SIG-M5 (cell line): ENCODE results near the gene HLA-DRB1.
"Not testable (repeated sequence)": the region's sequence is repeated elsewhere in the genome, so short reads cannot be mapped to it uniquely, and the experiment has no call there.

Source experiments
- DNase-seq: peaks from one replicate; lab custom pipeline; 2025; lab: John Stamatoyannopoulos, UW

Gene HLA-DRB1

DNA sequence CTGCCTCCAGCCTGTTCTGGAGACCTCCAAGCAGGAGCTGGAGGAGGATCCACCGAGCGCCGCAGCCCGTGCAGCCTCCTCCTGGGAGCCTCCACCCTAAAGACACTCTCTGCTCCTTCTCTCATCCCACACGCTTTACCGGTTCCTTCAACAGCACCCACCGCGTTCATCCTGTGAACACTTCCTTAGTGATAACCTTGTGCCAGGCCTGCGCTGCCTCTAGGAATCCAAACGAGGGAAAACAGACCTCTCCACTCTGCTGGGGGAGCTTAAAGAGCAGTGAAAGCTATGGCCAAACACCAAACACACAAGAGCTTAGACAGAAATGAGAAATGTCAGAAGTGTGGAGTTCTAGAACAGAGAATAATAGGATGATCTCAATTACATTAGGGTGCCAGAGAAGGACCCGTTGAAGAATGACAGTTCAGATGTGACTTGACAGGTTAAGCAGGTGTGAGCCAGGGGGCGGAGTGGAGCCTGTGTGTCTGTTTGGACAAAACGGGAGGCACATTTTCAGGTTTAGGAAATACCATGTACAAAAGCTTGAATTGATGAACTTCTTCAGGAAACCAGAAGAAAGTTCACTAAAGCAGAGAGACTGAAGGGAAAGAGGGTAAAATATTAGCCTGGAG lies 31.1 kb downstream of the HLA-DRB1 start:
- DNase-seq: no peak

DNA sequence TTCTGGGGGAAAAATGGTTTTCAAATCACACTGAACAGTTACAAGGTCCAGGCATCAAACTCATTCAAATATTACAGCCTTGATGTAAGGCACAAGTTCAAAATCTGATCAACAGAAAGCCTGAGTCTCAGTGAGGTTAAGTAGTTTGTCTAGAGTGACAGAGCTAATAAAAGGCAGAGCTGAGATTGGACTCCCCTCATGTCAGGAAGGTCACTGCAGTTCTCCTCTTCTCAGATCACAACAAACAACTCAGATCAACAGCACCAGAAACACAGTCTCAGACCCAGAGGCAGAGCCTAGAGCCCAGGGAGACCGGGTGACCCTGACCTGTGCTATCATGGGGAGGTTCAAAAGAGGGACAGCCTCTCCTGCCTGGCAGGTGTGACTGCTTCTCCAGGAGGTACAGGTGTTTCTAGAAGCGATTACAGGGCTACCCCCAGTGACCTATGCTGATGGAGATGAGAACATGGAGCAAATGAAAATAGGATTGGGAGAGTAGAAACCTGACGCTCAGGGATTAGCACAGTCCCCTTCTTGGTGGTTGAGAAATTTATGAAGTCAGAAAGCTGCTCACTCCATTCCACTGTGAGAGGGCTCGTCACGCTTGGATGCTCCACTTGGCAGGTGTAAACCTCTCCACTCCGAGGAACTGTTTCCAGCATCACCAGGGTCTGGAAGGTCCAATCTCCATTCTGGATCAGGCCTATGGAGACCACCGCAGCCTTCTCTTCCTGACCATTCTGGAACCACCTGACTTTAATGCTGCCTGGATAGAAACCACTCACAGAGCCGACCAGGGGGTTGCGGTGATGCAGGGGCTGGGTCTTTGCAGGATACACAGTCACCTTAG lies 35.3 kb downstream of the HLA-DRB1 start:
- DNase-seq: no peak

DNA sequence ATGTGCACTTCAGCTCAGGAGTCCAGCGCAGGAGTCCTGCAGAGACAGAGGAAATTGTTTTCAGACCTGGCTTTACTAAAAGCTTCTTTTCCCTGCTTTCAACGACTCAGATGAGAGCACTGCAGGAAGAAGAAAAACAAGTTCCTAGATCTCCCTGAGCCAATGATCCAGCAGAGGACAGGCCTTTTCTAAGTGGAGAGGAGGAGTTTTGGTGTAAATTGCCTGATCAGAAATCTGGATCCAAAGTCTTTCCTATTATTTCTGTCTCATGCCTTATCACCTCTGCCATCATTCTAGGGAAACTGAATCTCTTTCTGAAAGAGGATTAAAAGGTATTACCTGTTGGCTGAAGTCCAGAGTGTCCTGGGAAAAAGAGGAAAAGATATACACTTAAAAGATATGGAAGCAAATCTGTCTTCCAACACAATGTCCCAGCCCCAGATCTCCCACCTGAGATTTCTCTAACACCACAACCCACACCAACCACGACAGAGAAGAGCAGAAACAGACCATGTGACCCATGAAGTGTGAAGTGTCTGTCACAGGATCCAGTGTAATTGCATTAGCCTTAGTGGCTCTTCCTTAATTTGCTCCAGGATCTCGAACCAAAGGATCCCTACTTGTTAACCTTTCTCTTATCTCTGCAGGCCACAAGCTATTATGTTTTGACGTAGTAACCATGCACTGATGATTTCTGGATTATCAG lies 36.5 kb downstream of the HLA-DRB1 start:
- no peak for DNase-seq

DNA sequence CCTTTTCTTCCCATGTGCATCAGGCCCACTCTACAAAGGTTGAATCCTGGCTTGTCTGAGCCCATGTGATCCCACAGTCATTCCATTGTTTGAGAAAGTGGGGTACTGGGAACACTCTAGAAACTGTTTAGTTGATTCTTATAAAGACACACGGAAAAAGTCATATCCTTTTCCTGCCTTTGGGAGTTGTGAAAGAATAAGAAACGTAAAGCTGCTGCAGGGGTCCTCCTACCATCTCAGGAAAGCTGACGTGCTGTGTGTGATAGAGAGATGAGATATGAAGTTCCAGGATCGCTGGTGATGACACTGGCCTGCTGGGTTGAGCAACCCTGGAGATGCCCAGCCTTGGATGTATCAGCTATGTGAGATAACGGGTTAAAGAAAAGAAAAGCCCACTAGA lies 38.2 kb downstream of the HLA-DRB1 start:
- no peak for DNase-seq

DNA sequence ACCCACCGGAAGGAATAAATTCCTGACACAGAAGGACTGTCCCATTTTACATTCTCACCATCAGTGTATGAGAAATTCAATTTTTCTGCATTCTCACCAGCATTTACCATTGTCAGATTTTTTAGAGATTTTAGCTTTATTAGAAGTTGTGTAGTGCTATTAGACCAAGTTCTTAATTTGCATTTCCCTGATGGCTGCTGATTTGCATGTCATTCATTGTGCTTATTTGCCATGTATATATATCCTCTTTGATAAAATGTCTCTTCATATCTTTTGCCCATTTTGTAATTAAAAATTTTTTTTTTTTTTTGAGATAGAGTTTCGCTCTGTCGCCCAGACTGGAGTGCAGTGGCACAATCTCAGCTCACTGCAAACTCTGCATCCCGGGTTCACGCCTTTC lies 49.8 kb downstream of the HLA-DRB1 start:
- DNase-seq: no peak

DNA sequence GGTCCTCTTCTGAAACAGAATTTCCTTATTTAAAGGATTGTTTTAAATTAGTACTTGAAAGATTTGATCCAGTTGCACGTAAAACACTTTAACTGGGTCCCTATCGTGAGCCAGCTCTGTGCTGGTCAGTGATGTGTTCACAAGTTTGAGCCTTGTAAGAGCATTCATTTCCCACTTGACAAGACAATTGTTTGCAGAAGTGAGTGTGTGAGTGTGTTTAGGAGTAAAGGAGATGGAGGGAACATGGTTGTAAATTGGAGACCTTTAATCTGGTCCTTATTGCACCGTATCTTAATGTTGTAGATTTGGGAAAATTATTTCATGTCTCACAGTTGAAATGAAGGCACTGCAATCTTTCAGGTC lies 59.2 kb downstream of the HLA-DRB1 start:
- not testable (repeated sequence) for DNase-seq

DNA sequence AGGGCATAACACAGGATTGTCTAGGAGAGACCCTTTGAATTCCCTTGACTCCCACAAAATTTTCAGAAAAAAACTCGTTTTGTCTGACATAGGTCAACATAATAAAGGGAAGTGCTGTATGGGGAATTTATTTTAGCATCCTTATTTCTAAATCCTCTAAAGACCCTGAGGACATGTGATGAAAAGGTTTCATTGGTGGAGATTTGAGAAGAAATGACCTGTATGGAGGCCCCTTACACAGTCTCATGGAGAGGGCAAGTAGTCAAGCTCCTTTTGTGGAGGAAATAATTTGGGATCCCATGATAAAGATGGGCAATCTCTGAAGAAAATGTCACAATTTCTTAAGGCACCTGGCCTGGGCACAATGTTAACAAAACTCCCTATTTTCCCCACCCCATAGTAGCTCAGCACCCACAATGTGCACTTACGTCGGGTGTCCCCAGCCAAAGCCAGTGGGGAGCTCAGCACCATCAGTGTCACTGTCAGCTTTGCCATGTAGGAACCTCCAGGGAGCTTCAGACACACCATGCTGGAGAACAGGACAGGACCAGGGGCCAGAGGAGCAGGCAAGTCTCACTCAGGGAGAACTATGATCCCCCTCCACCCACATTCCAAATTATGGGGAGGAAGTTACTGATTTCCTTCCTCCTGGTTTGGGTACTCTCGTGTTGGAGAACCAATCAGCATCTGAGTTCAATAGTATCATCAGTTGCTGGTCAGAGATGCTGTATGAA lies 59.8 kb downstream of the HLA-DRB1 start, which contains the start of gene HLA-DRB5:
HLA-DRB5 (minus strand) TSS at position 591 of the 734 bp plus-strand sequence; CDS start at position 528, 63 bp downstream.
- no peak for DNase-seq
